ENCODE measurements around the gene SMIM35.
"Not testable (repeated sequence)": the region's sequence is repeated elsewhere in the genome, so short reads cannot be mapped to it uniquely, and the experiment has no call there.

The SMIM35 gene

GRCh38 chr11:118017631-118018315 is 69.0 kb downstream of the SMIM35 start:
- no peak for DNase-seq

- DNase-seq, result no peak
Measured at GRCh38 chr11:118017111-118017510, 69.7 kb downstream of the SMIM35 start.

GRCh38 chr11:118016104-118016503 is 70.7 kb downstream of the SMIM35 start:
- no peak for DNase-seq

GRCh38 chr11:118015385-118015841 is 71.3 kb downstream of the SMIM35 start:
- no peak for DNase-seq

- DNase-seq, result no peak
Measured at GRCh38 chr11:118014022-118014421, 72.7 kb downstream of the SMIM35 start.

- no peak for DNase-seq
Measured at GRCh38 chr11:118012083-118012669, 74.6 kb downstream of the SMIM35 start.

- no peak for DNase-seq
Measured at GRCh38 chr11:118010738-118011461, 75.9 kb downstream of the SMIM35 start.

GRCh38 chr11:118009864-118010737 is 76.7 kb downstream of the SMIM35 start:
- DNase-seq, result no peak

GRCh38 chr11:118008271-118008911 is 78.4 kb downstream of the SMIM35 start:
- DNase-seq, result no peak

GRCh38 chr11:118007563-118008270 is 79.0 kb downstream of the SMIM35 start:
- not testable (repeated sequence) for DNase-seq

- no peak for DNase-seq
Measured at GRCh38 chr11:118007040-118007439, 79.7 kb downstream of the SMIM35 start.

- DNase-seq, result no peak
Measured at GRCh38 chr11:118006153-118006534, 80.6 kb downstream of the SMIM35 start.

GRCh38 chr11:118005224-118006152 is 81.3 kb downstream of the SMIM35 start:
- DNase-seq, result no peak

- no peak for DNase-seq
Measured at GRCh38 chr11:118004543-118005223, 82.1 kb downstream of the SMIM35 start.

- no peak for DNase-seq
Measured at GRCh38 chr11:118003456-118003855, 83.3 kb downstream of the SMIM35 start.

GRCh38 chr11:118002541-118003423 is 84.0 kb downstream of the SMIM35 start:
- no peak for DNase-seq

- no peak for DNase-seq
Measured at GRCh38 chr11:118002010-118002540, 84.7 kb downstream of the SMIM35 start.

GRCh38 chr11:118001494-118001971 is 85.2 kb downstream of the SMIM35 start:
- DNase-seq, result no peak

GRCh38 chr11:118000850-118001228 is 85.9 kb downstream of the SMIM35 start:
- DNase-seq, result no peak

Measured in NCI-H1436 treated with DMSO at 0.1 percent for 48 hours (cell line).